Suprapubic skin (tissue), 4 donors: ENCODE measurements around the gene MACC1. TPM values are rescaled to one million over a fixed set of nuclear protein-coding genes. Genes with fewer than 3 reads are reported as not detected.
"Not testable (repeated sequence)": the region's sequence is repeated elsewhere in the genome, so short reads cannot be mapped to it uniquely, and the experiment has no call there.

Source experiments
- DNase-seq, 2 donors: peaks; one replicate each; pipeline ENCODE4 v3.0.0-alpha.2; 2019; ENCODE audit warnings: low spot score in 2 of 2
- H3K27ac ChIP-seq: fragments of 200-600 bp; sonication (generic); one replicate; pipeline ENCODE4 v1.5.1; 2019
- H3K27me3 ChIP-seq: fragments of 200-600 bp; sonication (generic); one replicate; pipeline ENCODE4 v1.5.1; 2019
- H3K36me3 ChIP-seq: fragments of 200-600 bp; sonication (generic); one replicate; pipeline ENCODE4 v1.5.1; 2019
- H3K4me1 ChIP-seq: fragments of 200-600 bp; sonication (generic); one replicate; pipeline ENCODE4 v1.5.1; 2019
- H3K4me3 ChIP-seq: fragments of 200-600 bp; sonication (generic); one replicate; pipeline ENCODE4 v1.5.1; 2019; ENCODE audit warnings: mild to moderate bottlenecking
- H3K9me3 ChIP-seq: fragments of 200-600 bp; sonication (generic); one replicate; pipeline ENCODE4 v1.5.1; 2019
- EP300 ChIP-seq: sonication (generic); formaldehyde crosslinking; IDR thresholded peaks from one replicate; pipeline ENCODE4 v1.6.1; 2017; ENCODE audit warnings: antibody characterized with exemption
- POLR2A ChIP-seq, 2 donors: fragments of 450-650 bp; IDR thresholded peaks; one replicate each; pipeline ENCODE4 v1.6.1; 2017; ENCODE audit warnings: antibody characterized with exemption in 2 of 2, mild to moderate bottlenecking in 2 of 2, moderate library complexity in 2 of 2
- POLR2AphosphoS5 ChIP-seq, 3 donors: sonication (generic); formaldehyde crosslinking; IDR thresholded peaks; one replicate each; pipeline ENCODE4 v1.6.1; 2017; ENCODE audit warnings: antibody characterized with exemption in 3 of 3
- WGBS: methylation state at CpG from one replicate; pipeline ENCODE4 v1.1.5; 2018; 5-methylcytosine and 5-hydroxymethylcytosine counted together
- total RNA-seq, 4 donors: library from RNA; depleted of rRNA; stranded (reverse); fragments of >200 nt; gene quantifications; one replicate each; pipeline ENCODE4 v1.1.0, GENCODE V29; 2016
- TF ChIP-seq, protein P1 (sequence below), 2 donors: fragments of 200-600 bp in 1 of 2; fragments of 450-650 bp in 1 of 2; sonication (generic) in 1 of 2; IDR thresholded peaks; one replicate each; pipeline ENCODE4 v1.5.1; 2016 to 2019; ENCODE audit warnings: antibody characterized with exemption in 2 of 2, mild to moderate bottlenecking in 1 of 2, moderate library complexity in 1 of 2

The MACC1 gene
- total RNA-seq, 4 donors from 2014 or later, result 8.6 to 13.0 (median 11.5) TPM

DNA sequence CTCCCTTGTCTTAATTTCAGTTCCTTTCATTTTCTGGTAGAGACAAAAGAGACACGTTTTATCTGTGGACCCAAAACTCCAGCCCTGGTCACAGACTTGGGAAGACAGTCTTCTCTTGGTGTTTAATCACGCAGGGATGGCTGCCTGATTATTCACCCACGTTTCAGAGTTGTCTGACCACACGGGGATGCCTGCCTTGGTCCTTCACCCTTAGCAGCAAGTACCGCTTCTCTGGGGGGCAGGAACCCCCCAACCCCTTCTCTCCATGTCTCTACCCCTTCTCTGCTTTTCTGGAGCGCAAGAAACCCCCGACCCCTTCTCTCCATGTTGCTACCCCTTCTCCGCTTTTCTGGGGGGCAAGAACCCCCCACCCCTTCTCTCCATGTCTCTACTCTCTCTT, 95.8 kb downstream of the MACC1 start:
- TF ChIP-seq POLR2AphosphoS5 (IDR thresholded peaks at IDR 0.05), result no peak
- no peak for TF ChIP-seq EP300
- no peak for TF ChIP-seq POLR2A (IDR thresholded peaks at IDR 0.05)
- TF ChIP-seq, protein P1, sequence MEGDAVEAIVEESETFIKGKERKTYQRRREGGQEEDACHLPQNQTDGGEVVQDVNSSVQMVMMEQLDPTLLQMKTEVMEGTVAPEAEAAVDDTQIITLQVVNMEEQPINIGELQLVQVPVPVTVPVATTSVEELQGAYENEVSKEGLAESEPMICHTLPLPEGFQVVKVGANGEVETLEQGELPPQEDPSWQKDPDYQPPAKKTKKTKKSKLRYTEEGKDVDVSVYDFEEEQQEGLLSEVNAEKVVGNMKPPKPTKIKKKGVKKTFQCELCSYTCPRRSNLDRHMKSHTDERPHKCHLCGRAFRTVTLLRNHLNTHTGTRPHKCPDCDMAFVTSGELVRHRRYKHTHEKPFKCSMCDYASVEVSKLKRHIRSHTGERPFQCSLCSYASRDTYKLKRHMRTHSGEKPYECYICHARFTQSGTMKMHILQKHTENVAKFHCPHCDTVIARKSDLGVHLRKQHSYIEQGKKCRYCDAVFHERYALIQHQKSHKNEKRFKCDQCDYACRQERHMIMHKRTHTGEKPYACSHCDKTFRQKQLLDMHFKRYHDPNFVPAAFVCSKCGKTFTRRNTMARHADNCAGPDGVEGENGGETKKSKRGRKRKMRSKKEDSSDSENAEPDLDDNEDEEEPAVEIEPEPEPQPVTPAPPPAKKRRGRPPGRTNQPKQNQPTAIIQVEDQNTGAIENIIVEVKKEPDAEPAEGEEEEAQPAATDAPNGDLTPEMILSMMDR (IDR thresholded peaks at IDR 0.05), result no peak
- Histone ChIP-seq H3K9me3 (no peaks in the 10 kb centered on the region), H3K4me1 (no peaks in the 10 kb centered on the region), H3K27me3 (no peaks in the 10 kb centered on the region), H3K27ac (no peak overlapping the region), H3K4me3 (no peak overlapping the region), H3K36me3 (no peaks in the 10 kb centered on the region)
- 91% methylated on average over 8 of the region's 8 CpGs for WGBS
- no peak for DNase-seq

DNA sequence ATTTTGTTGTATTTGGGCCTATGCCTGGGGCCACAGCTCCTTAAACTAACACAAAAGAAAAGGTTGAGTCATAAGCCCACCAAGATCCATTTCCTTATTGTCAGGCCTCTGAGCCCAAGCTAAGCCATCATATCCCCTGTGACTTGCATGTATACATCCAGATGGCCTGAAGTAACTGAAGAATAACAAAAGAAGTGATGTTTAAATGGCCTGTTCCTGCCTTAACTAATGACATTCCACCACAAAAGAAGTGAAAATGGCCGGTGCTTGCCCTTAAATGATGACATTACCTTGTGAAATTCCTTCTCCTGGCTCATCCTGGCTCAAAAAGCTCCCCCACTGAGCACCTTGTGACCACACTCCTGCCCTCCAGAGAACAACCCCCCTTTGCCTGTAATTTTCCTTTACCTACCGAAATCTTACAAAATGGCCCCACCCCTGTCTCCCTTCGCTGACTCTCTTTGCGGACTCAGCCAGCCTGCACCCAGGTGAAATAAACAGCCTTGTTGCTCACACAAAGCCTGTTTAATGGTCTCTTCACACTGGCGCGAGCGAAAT, 96.5 kb downstream of the MACC1 start:
- not testable (repeated sequence) for H3K4me1 ChIP-seq, H3K9me3 ChIP-seq, H3K27ac ChIP-seq, H3K27me3 ChIP-seq, H3K4me3 ChIP-seq, DNase-seq, H3K36me3 ChIP-seq
- 91% methylated on average over 7 of the region's 7 CpGs for WGBS

DNA sequence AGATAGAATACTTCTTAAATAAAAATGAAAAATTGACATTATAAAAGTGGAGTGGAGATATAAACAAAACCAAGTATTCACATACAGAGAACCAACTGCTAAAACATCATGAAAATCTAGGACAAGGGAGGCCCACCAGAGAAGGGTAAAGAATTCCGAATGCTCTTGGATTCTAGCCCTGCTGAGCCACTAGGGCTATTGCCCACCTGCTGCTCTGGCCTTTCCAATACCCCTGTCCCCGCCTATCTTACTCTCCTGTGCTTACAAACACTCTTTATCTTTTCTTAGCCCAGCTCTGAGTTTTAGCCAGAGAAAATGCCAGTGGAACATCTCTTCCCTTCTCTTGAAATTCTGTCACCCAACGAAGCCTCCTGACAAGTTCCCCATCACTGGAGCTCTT, 100.3 kb downstream of the MACC1 start:
- Histone ChIP-seq H3K9me3 (no peaks in the 10 kb centered on the region), H3K27ac (no peak overlapping the region), H3K27me3 (no peaks in the 10 kb centered on the region), H3K36me3 (no peaks in the 10 kb centered on the region), H3K4me3 (no peak overlapping the region), H3K4me1 (no peaks in the 10 kb centered on the region)
- TF ChIP-seq EP300 (no peak), POLR2AphosphoS5 (IDR thresholded peaks at IDR 0.05) (no peak), POLR2A (IDR thresholded peaks at IDR 0.05) (no peak)
- TF ChIP-seq, protein P1 (IDR thresholded peaks at IDR 0.05), result no peak
- no peak for DNase-seq
- 74% methylated on average over 3 of the region's 3 CpGs for WGBS

DNA sequence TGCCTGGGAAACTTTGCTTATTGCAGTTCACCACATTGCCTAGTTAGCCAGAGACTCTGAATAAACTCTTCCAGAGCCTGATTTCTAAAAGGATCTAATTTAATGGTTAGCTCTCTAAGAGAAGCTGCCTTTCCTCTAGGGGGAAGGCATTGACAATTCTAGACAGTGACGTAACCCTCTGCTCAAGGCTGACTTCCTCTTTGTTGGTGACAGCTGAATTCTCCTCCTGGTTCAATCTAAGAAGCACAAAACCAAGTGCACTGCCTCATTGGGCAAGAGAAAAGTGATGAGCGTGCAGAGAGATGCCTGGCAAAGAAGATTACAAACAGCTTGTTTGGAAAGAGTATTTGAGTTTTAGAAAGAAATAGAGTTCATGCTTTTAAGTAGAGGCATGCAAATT, 102.7 kb downstream of the MACC1 start:
- TF ChIP-seq POLR2AphosphoS5 (IDR thresholded peaks at IDR 0.05) (no peak), EP300 (no peak), POLR2A (IDR thresholded peaks at IDR 0.05) (no peak)
- TF ChIP-seq, protein P1 (IDR thresholded peaks at IDR 0.05), result no peak
- Histone ChIP-seq H3K27me3 (no peaks in the 10 kb centered on the region), H3K4me3 (no peak overlapping the region), H3K36me3 (no peaks in the 10 kb centered on the region), H3K27ac (no peak overlapping the region), H3K4me1 (no peaks in the 10 kb centered on the region), H3K9me3 (no peaks in the 10 kb centered on the region)
- WGBS, result 33% methylated on average over 2 of the region's 2 CpGs
- no peak for DNase-seq

DNA sequence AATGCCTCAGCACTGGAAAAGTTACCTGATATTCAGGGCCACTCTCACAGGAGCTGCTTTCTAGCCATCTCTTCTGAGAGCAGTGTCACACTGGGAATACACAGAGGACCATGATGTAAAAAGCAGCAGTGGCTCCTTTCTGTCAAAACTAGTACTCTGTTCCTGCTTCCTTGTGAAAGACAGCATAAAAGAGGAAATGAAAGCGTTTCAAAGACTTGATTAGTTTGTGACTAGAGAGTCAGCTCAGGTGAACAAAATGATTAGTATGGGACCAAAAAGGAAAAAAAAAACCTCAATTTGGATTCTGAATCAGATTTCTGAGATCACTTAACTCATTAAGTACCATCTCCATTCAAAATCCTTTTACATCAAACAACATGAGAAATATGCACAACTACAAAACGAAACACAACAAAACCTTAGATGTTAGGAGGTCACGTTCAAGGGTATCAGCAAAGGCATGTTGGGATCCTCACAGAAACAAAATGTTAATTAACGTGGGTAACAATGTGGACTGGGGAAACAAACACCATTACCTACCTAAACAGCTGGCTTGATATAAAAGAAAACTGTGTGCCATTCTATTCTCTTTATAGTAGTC, 103.7 kb downstream of the MACC1 start:
- Histone ChIP-seq H3K4me3 (no peak overlapping the region), H3K27me3 (no peaks in the 10 kb centered on the region), H3K4me1 (no peaks in the 10 kb centered on the region), H3K36me3 (no peaks in the 10 kb centered on the region), H3K27ac (no peak overlapping the region), H3K9me3 (no peaks in the 10 kb centered on the region)
- DNase-seq, result no peak
- WGBS, result 73% methylated on average over 4 of the region's 4 CpGs
- TF ChIP-seq EP300 (no peak), POLR2A (IDR thresholded peaks at IDR 0.05) (no peak), POLR2AphosphoS5 (IDR thresholded peaks at IDR 0.05) (no peak)
- TF ChIP-seq, protein P1 (IDR thresholded peaks at IDR 0.05), result no peak

DNA sequence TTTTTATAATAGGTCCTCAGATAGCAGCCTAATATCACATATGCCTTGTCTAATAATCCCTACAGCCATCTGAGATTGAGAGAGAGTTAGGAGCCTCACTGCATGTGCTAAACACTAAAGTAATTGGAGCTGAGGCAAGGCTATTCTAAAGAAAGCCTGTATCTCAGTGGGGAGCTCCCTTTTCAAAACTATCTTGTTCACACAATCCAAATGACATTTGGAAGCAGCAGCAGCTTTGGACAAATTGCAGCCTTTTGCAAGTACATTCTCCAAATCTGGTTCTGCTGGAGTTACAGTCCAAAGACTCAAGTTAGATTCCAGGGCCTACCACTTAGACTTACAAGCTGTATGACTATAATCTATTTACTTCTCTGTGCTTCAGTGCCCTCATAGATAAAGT, 104.5 kb downstream of the MACC1 start:
- no peaks in the 10 kb centered on the region for H3K9me3 ChIP-seq
- no peak for DNase-seq
- H3K36me3 ChIP-seq, result no peaks in the 10 kb centered on the region
- no peaks in the 10 kb centered on the region for H3K27me3 ChIP-seq
- TF ChIP-seq EP300, result no peak
- no peak for TF ChIP-seq POLR2AphosphoS5 (IDR thresholded peaks at IDR 0.05)
- TF ChIP-seq, protein P1 (IDR thresholded peaks at IDR 0.05), result no peak
- TF ChIP-seq POLR2A (IDR thresholded peaks at IDR 0.05), result no peak
- no peak overlapping the region for H3K4me3 ChIP-seq
- H3K27ac ChIP-seq, result no peak overlapping the region
- no peaks in the 10 kb centered on the region for H3K4me1 ChIP-seq
